DMS114 treated with DMSO at 0.1 percent for 48 hours (cell line): ENCODE results near the gene KLK7.

Source experiments
- DNase-seq: peaks from one replicate; lab custom pipeline; 2025; ENCODE audit not compliant: unreplicated experiment; lab: John Stamatoyannopoulos, UW

Gene KLK7

GRCh38 chr19:50939596-50939995 lies 44.1 kb downstream of the KLK7 start:
- DNase-seq, result no peak

GRCh38 chr19:50933640-50934039 lies 50.1 kb downstream of the KLK7 start:
- no peak for DNase-seq

- DNase-seq, result no peak
Observed at GRCh38 chr19:50932690-50933083, 51.0 kb downstream of the KLK7 start.

- no peak for DNase-seq
Observed at GRCh38 chr19:50932018-50932689, 51.6 kb downstream of the KLK7 start.

GRCh38 chr19:50931023-50931422 lies 52.7 kb downstream of the KLK7 start:
- DNase-seq, result no peak

GRCh38 chr19:50928831-50929230 lies 54.9 kb downstream of the KLK7 start:
- no peak for DNase-seq
